Stomach (tissue), 4 donors: Measurements from ENCODE around the gene SLC5A1.
"Not testable (repeated sequence)": the region's sequence is repeated elsewhere in the genome, so short reads cannot be mapped to it uniquely, and the experiment has no call there.

Experiments
- EP300 ChIP-seq: sonication (generic); formaldehyde crosslinking; IDR thresholded peaks from one replicate; pipeline ENCODE4 v1.6.1; 2017; ENCODE audit warnings: antibody characterized with exemption
- POLR2A ChIP-seq, 4 donors: fragments of 450-650 bp; IDR thresholded peaks; one replicate each; pipeline ENCODE4 v1.6.1; 2016; ENCODE audit warnings: antibody characterized with exemption in 4 of 4, control low read depth in 2 of 4, mild to moderate bottlenecking in 1 of 4, moderate library complexity in 1 of 4
- POLR2AphosphoS5 ChIP-seq, 3 donors: sonication (generic); formaldehyde crosslinking; IDR thresholded peaks; one replicate each; pipeline ENCODE4 v1.6.1; 2016; ENCODE audit warnings: antibody characterized with exemption in 3 of 3
- TF ChIP-seq, protein P1 (sequence below), 7 experiments: fragments of 450-650 bp in 4 of 7; fragments of 200-600 bp in 3 of 7; sonication (generic) in 3 of 7; IDR thresholded peaks; one replicate each; pipeline ENCODE4 v1.5.1; 2016 to 2019; ENCODE audit warnings: antibody characterized with exemption in 7 of 7, control low read depth in 2 of 7, mild to moderate bottlenecking in 1 of 7

DNA sequence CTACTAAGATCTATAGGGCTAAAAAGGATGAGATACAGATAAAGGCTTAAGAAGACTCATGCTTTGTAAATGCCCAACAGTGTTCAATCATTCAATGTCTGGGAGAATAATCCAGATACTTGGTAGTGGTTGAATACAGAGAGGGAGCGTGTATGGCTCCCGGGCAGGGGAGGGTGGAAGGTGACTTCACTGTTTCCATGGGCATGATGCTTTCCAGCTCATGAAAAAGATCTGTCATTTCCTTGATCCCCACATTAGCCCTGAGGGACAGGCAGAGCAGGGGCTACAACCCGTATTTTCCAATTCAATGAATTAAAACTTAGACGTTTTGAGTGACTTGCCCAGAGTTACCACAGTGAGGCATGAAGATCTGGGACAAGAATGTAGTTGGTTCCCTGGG, 111.7 kb downstream of the SLC5A1 start:
- TF ChIP-seq, protein P1, sequence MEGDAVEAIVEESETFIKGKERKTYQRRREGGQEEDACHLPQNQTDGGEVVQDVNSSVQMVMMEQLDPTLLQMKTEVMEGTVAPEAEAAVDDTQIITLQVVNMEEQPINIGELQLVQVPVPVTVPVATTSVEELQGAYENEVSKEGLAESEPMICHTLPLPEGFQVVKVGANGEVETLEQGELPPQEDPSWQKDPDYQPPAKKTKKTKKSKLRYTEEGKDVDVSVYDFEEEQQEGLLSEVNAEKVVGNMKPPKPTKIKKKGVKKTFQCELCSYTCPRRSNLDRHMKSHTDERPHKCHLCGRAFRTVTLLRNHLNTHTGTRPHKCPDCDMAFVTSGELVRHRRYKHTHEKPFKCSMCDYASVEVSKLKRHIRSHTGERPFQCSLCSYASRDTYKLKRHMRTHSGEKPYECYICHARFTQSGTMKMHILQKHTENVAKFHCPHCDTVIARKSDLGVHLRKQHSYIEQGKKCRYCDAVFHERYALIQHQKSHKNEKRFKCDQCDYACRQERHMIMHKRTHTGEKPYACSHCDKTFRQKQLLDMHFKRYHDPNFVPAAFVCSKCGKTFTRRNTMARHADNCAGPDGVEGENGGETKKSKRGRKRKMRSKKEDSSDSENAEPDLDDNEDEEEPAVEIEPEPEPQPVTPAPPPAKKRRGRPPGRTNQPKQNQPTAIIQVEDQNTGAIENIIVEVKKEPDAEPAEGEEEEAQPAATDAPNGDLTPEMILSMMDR (IDR thresholded peaks at IDR 0.05): not testable (repeated sequence)
- not testable (repeated sequence) for TF ChIP-seq POLR2AphosphoS5 (IDR thresholded peaks at IDR 0.05); POLR2A (IDR thresholded peaks at IDR 0.05); EP300
